ENCODE results near the gene PML.

GRCh38 chr15:74041777-74042435 lies 47.4 kb downstream of the PML start:
- TF ChIP-seq MAX (IDR thresholded peaks at IDR 0.05) (no peak), TAF1 (IDR thresholded peaks at IDR 0.05; ENCODE audit: low read depth) (no peak), EGR1 (IDR thresholded peaks at IDR 0.05) (no peak), USF1 (IDR thresholded peaks at IDR 0.05) (no peak), REST (IDR thresholded peaks at IDR 0.05; ENCODE audit: low read depth) (no peak), YY1 (IDR thresholded peaks at IDR 0.05; ENCODE audit: low read depth) (no peak), RAD21 (IDR thresholded peaks at IDR 0.05; ENCODE audit: low read depth) (no peak), TEAD4 (IDR thresholded peaks at IDR 0.05) (no peak), CEBPB (IDR thresholded peaks at IDR 0.05) (no peak)
